ELF-1 (cell line): ENCODE results near the gene TIMMDC1.
"Not testable (repeated sequence)": the region's sequence is repeated elsewhere in the genome, so short reads cannot be mapped to it uniquely, and the experiment has no call there.

Source experiments
- DNase-seq: peaks from one replicate; pipeline ENCODE4 v3.0.0-alpha.2; 2016; ENCODE audit warnings: low read depth, low spot score

The TIMMDC1 gene

GRCh38 chr3:119510690-119511089 lies 12.3 kb downstream of the TIMMDC1 start:
- no peak for DNase-seq

GRCh38 chr3:119514637-119515036 lies 16.3 kb downstream of the TIMMDC1 start:
- DNase-seq = no peak

GRCh38 chr3:119517112-119517511 lies 18.8 kb downstream of the TIMMDC1 start:
- DNase-seq = no peak

- no peak for DNase-seq
Measured at GRCh38 chr3:119518026-119518425, 19.7 kb downstream of the TIMMDC1 start.

- DNase-seq = no peak
Measured at GRCh38 chr3:119524931-119525662, 26.8 kb downstream of the TIMMDC1 start.

- no peak for DNase-seq
Measured at GRCh38 chr3:119527714-119528113, 29.4 kb downstream of the TIMMDC1 start.

- DNase-seq = no peak
Measured at GRCh38 chr3:119529883-119530282, 31.5 kb downstream of the TIMMDC1 start.

- peak; percentile 12 for DNase-seq
Measured at GRCh38 chr3:119530456-119530855, 32.1 kb downstream of the TIMMDC1 start.

- DNase-seq = no peak
Measured at GRCh38 chr3:119531151-119531550, 32.8 kb downstream of the TIMMDC1 start.

GRCh38 chr3:119534296-119534695 lies 35.9 kb downstream of the TIMMDC1 start:
- no peak for DNase-seq

- no peak for DNase-seq
Measured at GRCh38 chr3:119536757-119537156, 38.4 kb downstream of the TIMMDC1 start.

- no peak for DNase-seq
Measured at GRCh38 chr3:119538772-119539171, 40.4 kb downstream of the TIMMDC1 start.

GRCh38 chr3:119541547-119541946 lies 43.2 kb downstream of the TIMMDC1 start:
- no peak for DNase-seq

GRCh38 chr3:119542168-119542767 lies 43.9 kb downstream of the TIMMDC1 start:
- no peak for DNase-seq

- no peak for DNase-seq
Measured at GRCh38 chr3:119543147-119543546, 44.8 kb downstream of the TIMMDC1 start.

- DNase-seq = no peak
Measured at GRCh38 chr3:119547227-119547626, 48.9 kb downstream of the TIMMDC1 start.

- DNase-seq = no peak
Measured at GRCh38 chr3:119548341-119548740, 50.0 kb downstream of the TIMMDC1 start.

- no peak for DNase-seq
Measured at GRCh38 chr3:119550192-119550910, 52.0 kb downstream of the TIMMDC1 start.

GRCh38 chr3:119551598-119551997 lies 53.3 kb downstream of the TIMMDC1 start:
- no peak for DNase-seq

GRCh38 chr3:119552928-119553327 lies 54.6 kb downstream of the TIMMDC1 start:
- not testable (repeated sequence) for DNase-seq

- no peak for DNase-seq
Measured at GRCh38 chr3:119553823-119554415, 55.6 kb downstream of the TIMMDC1 start.

- no peak for DNase-seq
Measured at GRCh38 chr3:119555309-119555735, 57.0 kb downstream of the TIMMDC1 start.
